Measurements from ENCODE around the gene CDYL.

CDYL gene

GRCh38 chr6:4936681-4937041 is 160.5 kb downstream of the CDYL start:
- no peak for DNase-seq (ENCODE audit: low spot score)

GRCh38 chr6:4937414-4937813 is 161.2 kb downstream of the CDYL start:
- DNase-seq (ENCODE audit: low spot score) = no peak

- no peak for DNase-seq (ENCODE audit: low spot score)
Measured at GRCh38 chr6:4939241-4939640, 163.0 kb downstream of the CDYL start.

GRCh38 chr6:4940416-4940815 is 164.2 kb downstream of the CDYL start:
- DNase-seq (ENCODE audit: low spot score) = no peak

- DNase-seq (ENCODE audit: low spot score) = peak; percentile 28
Measured at GRCh38 chr6:4941782-4942672, 165.8 kb downstream of the CDYL start.

- DNase-seq (ENCODE audit: low spot score) = no peak
Measured at GRCh38 chr6:4942673-4943009, 166.4 kb downstream of the CDYL start.

GRCh38 chr6:4943716-4944115 is 167.5 kb downstream of the CDYL start:
- DNase-seq (ENCODE audit: low spot score) = no peak

GRCh38 chr6:4944325-4944724 is 168.1 kb downstream of the CDYL start:
- DNase-seq (ENCODE audit: low spot score) = no peak

- no peak for DNase-seq (ENCODE audit: low spot score)
Measured at GRCh38 chr6:4946521-4946920, 170.3 kb downstream of the CDYL start.

- no peak for DNase-seq (ENCODE audit: low spot score)
Measured at GRCh38 chr6:4947716-4948115, 171.5 kb downstream of the CDYL start.

- DNase-seq (ENCODE audit: low spot score) = no peak
Measured at GRCh38 chr6:4948781-4949450, 172.7 kb downstream of the CDYL start.

- DNase-seq (ENCODE audit: low spot score) = no peak
Measured at GRCh38 chr6:4950076-4950475, 173.9 kb downstream of the CDYL start.

- DNase-seq (ENCODE audit: low spot score) = no peak
Measured at GRCh38 chr6:4950836-4951533, 174.8 kb downstream of the CDYL start.

GRCh38 chr6:4953440-4953839 is 177.2 kb downstream of the CDYL start:
- no peak for DNase-seq (ENCODE audit: low spot score)

GRCh38 chr6:4956625-4957024 is 180.4 kb downstream of the CDYL start:
- DNase-seq (ENCODE audit: low spot score) = no peak

- no peak for DNase-seq (ENCODE audit: low spot score)
Measured at GRCh38 chr6:4957521-4958231, 181.5 kb downstream of the CDYL start.

- DNase-seq (ENCODE audit: low spot score) = no peak
Measured at GRCh38 chr6:4958624-4959023, 182.4 kb downstream of the CDYL start.

GRCh38 chr6:4961322-4962168 is 185.3 kb downstream of the CDYL start:
- DNase-seq (ENCODE audit: low spot score) = no peak

GRCh38 chr6:4962905-4963304 is 186.7 kb downstream of the CDYL start:
- DNase-seq (ENCODE audit: low spot score) = no peak

- DNase-seq (ENCODE audit: low spot score) = no peak
Measured at GRCh38 chr6:4964675-4965561, 188.7 kb downstream of the CDYL start.
